Activated naive CD4-positive, alpha-beta T cell treated with anti-CD3 and anti-CD28 coated beads, Interleukin-2, amount 10 ng/mL, durations not matched to agents 7 days and 5 days (primary cell): ENCODE data around the gene REEP1.

Source experiments
- CTCF ChIA-PET: fragments of 350-600 bp; sonication (Branson Sonifier 250); formaldehyde crosslinking; loops from one replicate; lab custom pipeline; 2021; ENCODE audit warnings: antibody characterized with exemption; lab: Charles Lee
- DNase-seq: peaks from one replicate; pipeline ENCODE4 v3.0.0-alpha.2; 2020
- H3K27ac Mint-ChIP-seq: one replicate; pipeline ENCODE4 v1.8.0; 2021; ENCODE audit warnings: mild to moderate bottlenecking, moderate library complexity, mixed read lengths
- H3K27me3 Mint-ChIP-seq: one replicate; pipeline ENCODE4 v1.8.0; 2021; ENCODE audit warnings: mild to moderate bottlenecking, mixed read lengths
- H3K36me3 Mint-ChIP-seq: one replicate; pipeline ENCODE4 v1.8.0; 2021; ENCODE audit warnings: mixed read lengths
- H3K4me1 Mint-ChIP-seq: one replicate; pipeline ENCODE4 v1.8.0; 2021; ENCODE audit warnings: mixed read lengths
- H3K4me3 Mint-ChIP-seq: one replicate; pipeline ENCODE4 v1.8.0; 2021; ENCODE audit warnings: mild to moderate bottlenecking, moderate library complexity, mixed read lengths
- H3K9me3 Mint-ChIP-seq: one replicate; pipeline ENCODE4 v1.8.0; 2021; ENCODE audit warnings: mixed read lengths

REEP1 gene

GRCh38 chr2:86274918-86275275 lies 62.5 kb downstream of the REEP1 start:
- no peak for DNase-seq
- Mint-ChIP-seq H3K27ac (no peak overlapping the region), H3K4me1 (no peaks in the 10 kb centered on the region), H3K4me3 (no peak overlapping the region), H3K36me3 (peaks cover 2% of the 10 kb centered on the region), H3K9me3 (peaks cover 21% of the 10 kb centered on the region), H3K27me3 (peaks cover 6% of the 10 kb centered on the region)
- CTCF ChIA-PET, result no interaction called here

- DNase-seq, result no peak
- Mint-ChIP-seq H3K36me3 (peaks cover 2% of the 10 kb centered on the region), H3K9me3 (peaks cover 23% of the 10 kb centered on the region), H3K27ac (no peak overlapping the region), H3K4me1 (no peaks in the 10 kb centered on the region), H3K27me3 (peaks cover 6% of the 10 kb centered on the region), H3K4me3 (no peak overlapping the region)
- CTCF ChIA-PET, result interaction anchor here (1.3 kb wide), 1 partner anchor 98 kb away, joined by 3 read pairs; no protein-coding TSS in a partner anchor
Measured at GRCh38 chr2:86274265-86274917, 63.0 kb downstream of the REEP1 start.

GRCh38 chr2:86272111-86272510 lies 65.3 kb downstream of the REEP1 start:
- no peak for DNase-seq
- no peak overlapping the region for H3K4me3 Mint-ChIP-seq
- CTCF ChIA-PET, result interaction anchor here (2.0 kb wide), 1 partner anchor 51 kb away, joined by 7 read pairs; no protein-coding TSS in a partner anchor
- H3K36me3 Mint-ChIP-seq, result peaks cover 2% of the 10 kb centered on the region
- H3K27ac Mint-ChIP-seq, result no peak overlapping the region
- peaks cover 23% of the 10 kb centered on the region for H3K9me3 Mint-ChIP-seq
- H3K27me3 Mint-ChIP-seq, result peaks cover 5% of the 10 kb centered on the region
- H3K4me1 Mint-ChIP-seq, result no peaks in the 10 kb centered on the region

GRCh38 chr2:86271248-86271647 lies 66.2 kb downstream of the REEP1 start:
- H3K4me3 Mint-ChIP-seq, result no peak overlapping the region
- no peaks in the 10 kb centered on the region for H3K4me1 Mint-ChIP-seq
- H3K27me3 Mint-ChIP-seq, result peaks cover 5% of the 10 kb centered on the region
- no peak for DNase-seq
- CTCF ChIA-PET, result interaction anchor here (0.7 kb wide), 1 partner anchor 18 kb away, joined by 3 read pairs; no protein-coding TSS in a partner anchor
- H3K9me3 Mint-ChIP-seq, result peaks cover 23% of the 10 kb centered on the region
- peaks cover 2% of the 10 kb centered on the region for H3K36me3 Mint-ChIP-seq
- no peak overlapping the region for H3K27ac Mint-ChIP-seq

DNA sequence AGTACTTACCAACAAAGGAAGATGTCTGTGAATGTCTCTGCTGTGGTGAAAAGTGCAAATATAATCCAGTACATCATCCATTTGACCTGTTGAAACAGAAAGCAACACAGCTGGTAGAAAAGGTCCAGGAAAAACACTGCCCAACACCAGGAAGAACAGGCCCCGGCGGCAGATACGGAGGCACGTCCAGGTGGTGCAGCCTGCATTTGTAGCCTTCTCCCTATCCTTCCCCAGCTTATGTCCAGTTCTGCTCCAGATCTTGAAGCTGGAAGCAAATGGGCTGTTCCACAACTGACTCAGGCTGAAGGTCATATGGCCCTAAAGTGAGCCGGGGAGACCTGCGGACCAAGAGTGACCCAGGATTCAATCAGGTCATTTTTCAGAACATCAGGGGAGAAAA lies 73.5 kb downstream of the REEP1 start:
- H3K9me3 Mint-ChIP-seq, result no peaks in the 10 kb centered on the region
- H3K36me3 Mint-ChIP-seq, result no peaks in the 10 kb centered on the region
- DNase-seq, result no peak
- CTCF ChIA-PET, result no interaction called here
- no peaks in the 10 kb centered on the region for H3K4me1 Mint-ChIP-seq
- no peak overlapping the region for H3K4me3 Mint-ChIP-seq
- no peak overlapping the region for H3K27ac Mint-ChIP-seq
- peaks cover 4% of the 10 kb centered on the region for H3K27me3 Mint-ChIP-seq

DNA sequence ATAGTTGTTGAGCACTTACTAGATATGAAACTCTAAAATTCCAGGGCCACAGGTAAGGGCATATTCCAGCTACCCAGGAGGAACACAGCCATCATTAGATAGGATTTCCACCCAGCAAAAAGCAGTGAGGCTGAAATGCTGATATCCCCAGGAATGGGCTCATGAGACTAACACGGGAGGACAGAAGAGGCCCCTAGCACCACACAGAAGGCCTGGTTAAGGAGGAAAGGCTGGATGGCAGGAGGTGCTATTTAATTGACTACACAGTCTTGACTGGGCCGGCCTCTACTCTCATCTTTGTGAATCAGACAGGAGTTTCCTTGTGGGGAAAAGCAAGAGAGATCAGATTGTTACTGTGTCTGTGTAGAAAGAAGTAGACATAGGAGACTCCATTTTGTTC lies 76.4 kb downstream of the REEP1 start:
- no peak for DNase-seq
- H3K4me1 Mint-ChIP-seq, result no peaks in the 10 kb centered on the region
- no peaks in the 10 kb centered on the region for H3K36me3 Mint-ChIP-seq
- no peak overlapping the region for H3K4me3 Mint-ChIP-seq
- H3K27me3 Mint-ChIP-seq, result no peaks in the 10 kb centered on the region
- H3K9me3 Mint-ChIP-seq, result no peaks in the 10 kb centered on the region
- no peak overlapping the region for H3K27ac Mint-ChIP-seq
- CTCF ChIA-PET, result no interaction called here

DNA sequence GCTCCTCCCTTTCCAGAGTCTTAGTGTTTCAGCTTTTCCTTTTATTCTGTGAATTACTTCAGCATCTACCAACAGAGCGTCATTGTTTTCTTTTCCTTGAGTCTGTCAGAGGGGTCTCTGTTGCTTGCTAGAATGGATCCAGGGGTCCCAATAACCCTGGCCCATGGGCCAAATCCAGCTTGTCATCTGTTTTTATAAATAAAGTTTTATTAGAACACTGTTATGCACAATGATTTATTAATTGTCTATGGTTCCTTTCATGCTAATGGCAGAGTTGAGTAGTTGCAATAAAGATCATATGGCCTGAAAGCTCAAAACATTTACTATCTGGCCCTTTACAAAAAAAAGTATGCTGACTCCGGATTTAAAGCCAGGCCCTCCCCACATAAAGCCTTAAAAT lies 79.3 kb downstream of the REEP1 start:
- no peaks in the 10 kb centered on the region for H3K9me3 Mint-ChIP-seq
- H3K27me3 Mint-ChIP-seq, result peaks cover 12% of the 10 kb centered on the region
- no peaks in the 10 kb centered on the region for H3K36me3 Mint-ChIP-seq
- no peak overlapping the region for H3K27ac Mint-ChIP-seq
- no peak for DNase-seq
- no peak overlapping the region for H3K4me3 Mint-ChIP-seq
- no peaks in the 10 kb centered on the region for H3K4me1 Mint-ChIP-seq
- CTCF ChIA-PET, result interaction anchor here (1.0 kb wide), 1 partner anchor 9 kb away, joined by 3 read pairs; no protein-coding TSS in a partner anchor

GRCh38 chr2:86256982-86257381 lies 80.4 kb downstream of the REEP1 start:
- no peak overlapping the region for H3K4me3 Mint-ChIP-seq
- H3K9me3 Mint-ChIP-seq, result no peaks in the 10 kb centered on the region
- no peaks in the 10 kb centered on the region for H3K4me1 Mint-ChIP-seq
- H3K36me3 Mint-ChIP-seq, result no peaks in the 10 kb centered on the region
- DNase-seq, result no peak
- peaks cover 19% of the 10 kb centered on the region for H3K27me3 Mint-ChIP-seq
- H3K27ac Mint-ChIP-seq, result no peak overlapping the region
- CTCF ChIA-PET, result no interaction called here

DNA sequence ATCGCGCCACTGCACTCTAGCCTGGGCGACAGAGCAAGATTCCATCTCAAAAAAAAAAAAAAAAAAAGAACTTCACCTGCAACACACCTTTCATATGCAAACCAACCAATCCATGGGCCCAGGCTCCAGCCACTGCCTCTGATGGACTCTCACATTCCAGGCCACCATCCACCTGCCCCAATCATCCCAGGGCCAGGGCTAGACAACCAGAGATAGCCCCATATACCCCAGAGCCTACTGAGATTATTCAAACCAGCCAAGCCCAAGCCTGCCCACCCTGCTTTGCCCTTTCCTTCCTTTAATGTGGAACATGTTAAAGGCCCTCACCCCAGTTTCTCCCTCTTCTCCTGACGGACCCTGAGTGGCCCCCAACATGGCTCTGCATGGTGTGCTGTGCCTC lies 81.1 kb downstream of the REEP1 start:
- no peak overlapping the region for H3K27ac Mint-ChIP-seq
- CTCF ChIA-PET, result no interaction called here
- peaks cover 25% of the 10 kb centered on the region for H3K27me3 Mint-ChIP-seq
- no peak for DNase-seq
- H3K9me3 Mint-ChIP-seq, result no peaks in the 10 kb centered on the region
- no peaks in the 10 kb centered on the region for H3K4me1 Mint-ChIP-seq
- no peak overlapping the region for H3K4me3 Mint-ChIP-seq
- H3K36me3 Mint-ChIP-seq, result no peaks in the 10 kb centered on the region

- H3K9me3 Mint-ChIP-seq, result no peaks in the 10 kb centered on the region
- DNase-seq, result no peak
- CTCF ChIA-PET, result interaction anchor here (1.4 kb wide), 1 partner anchor 34 kb away, joined by 3 read pairs; no protein-coding TSS in a partner anchor
- peaks cover 36% of the 10 kb centered on the region for H3K27me3 Mint-ChIP-seq
- H3K4me3 Mint-ChIP-seq, result no peak overlapping the region
- H3K4me1 Mint-ChIP-seq, result no peaks in the 10 kb centered on the region
- H3K27ac Mint-ChIP-seq, result no peak overlapping the region
- H3K36me3 Mint-ChIP-seq, result no peaks in the 10 kb centered on the region
Measured at GRCh38 chr2:86254576-86255538, 82.6 kb downstream of the REEP1 start.

DNA sequence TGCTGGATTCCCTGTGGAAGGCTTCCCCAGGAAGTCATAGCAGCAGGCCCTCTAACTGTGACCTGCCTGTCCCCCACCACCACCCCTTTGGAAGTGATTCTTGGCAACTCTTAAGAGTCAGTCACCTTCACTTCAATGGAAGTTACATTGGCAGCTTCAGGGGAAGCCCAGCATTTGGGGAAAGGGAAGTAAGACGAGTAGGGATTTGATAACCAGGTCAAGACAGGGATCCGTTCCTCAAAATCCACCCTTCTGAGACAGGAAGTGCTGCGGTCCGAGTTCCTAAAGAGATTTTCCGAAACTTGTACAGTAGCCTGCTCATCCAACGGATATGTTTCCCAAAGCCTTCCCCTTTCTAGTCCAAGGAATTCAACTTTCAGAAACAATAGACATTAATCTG lies 84.0 kb downstream of the REEP1 start:
- CTCF ChIA-PET, result no interaction called here
- Mint-ChIP-seq H3K36me3 (no peaks in the 10 kb centered on the region), H3K9me3 (no peaks in the 10 kb centered on the region), H3K4me1 (no peaks in the 10 kb centered on the region), H3K27me3 (peaks cover 38% of the 10 kb centered on the region), H3K4me3 (no peak overlapping the region), H3K27ac (no peak overlapping the region)
- no peak for DNase-seq

GRCh38 chr2:86251840-86252266 lies 85.6 kb downstream of the REEP1 start:
- Mint-ChIP-seq H3K4me1 (no peaks in the 10 kb centered on the region), H3K4me3 (no peak overlapping the region), H3K9me3 (no peaks in the 10 kb centered on the region), H3K27me3 (peaks cover 38% of the 10 kb centered on the region), H3K27ac (no peak overlapping the region), H3K36me3 (no peaks in the 10 kb centered on the region)
- DNase-seq, result no peak
- CTCF ChIA-PET, result no interaction called here

GRCh38 chr2:86249579-86250391 lies 87.6 kb downstream of the REEP1 start:
- H3K4me1 Mint-ChIP-seq, result no peaks in the 10 kb centered on the region
- no peak overlapping the region for H3K4me3 Mint-ChIP-seq
- no peaks in the 10 kb centered on the region for H3K36me3 Mint-ChIP-seq
- DNase-seq, result no peak
- peaks cover 36% of the 10 kb centered on the region for H3K27me3 Mint-ChIP-seq
- CTCF ChIA-PET, result interaction anchor here (0.7 kb wide), 1 partner anchor 28 kb away, joined by 3 read pairs; no protein-coding TSS in a partner anchor
- no peaks in the 10 kb centered on the region for H3K9me3 Mint-ChIP-seq
- H3K27ac Mint-ChIP-seq, result no peak overlapping the region

DNA sequence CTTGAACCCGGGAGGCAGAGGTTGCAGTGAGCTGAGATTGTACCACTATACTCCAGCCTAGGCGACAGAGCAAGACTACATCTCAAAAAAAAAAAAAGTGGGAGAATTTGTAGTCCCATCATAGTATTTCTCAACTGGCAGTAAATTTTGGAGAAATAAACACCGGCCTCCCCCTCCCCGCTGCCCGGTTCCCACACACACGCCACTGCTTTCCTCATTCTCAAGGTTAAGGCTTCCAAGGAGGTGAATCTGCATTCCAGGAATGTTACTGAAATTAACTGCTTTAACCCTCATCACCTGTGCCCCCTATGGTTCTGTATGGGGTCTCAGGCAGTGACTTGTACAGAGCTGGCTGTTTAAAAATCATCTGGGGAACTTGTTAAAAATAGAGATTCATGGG lies 88.2 kb downstream of the REEP1 start:
- CTCF ChIA-PET, result interaction anchor here (0.6 to 0.7 kb wide), 3 partner anchors 9 to 64 kb away, joined by 3 to 4 read pairs (median 3); no protein-coding TSS in a partner anchor
- DNase-seq, result no peak
- H3K4me3 Mint-ChIP-seq, result no peak overlapping the region
- H3K4me1 Mint-ChIP-seq, result no peaks in the 10 kb centered on the region
- H3K27me3 Mint-ChIP-seq, result peaks cover 33% of the 10 kb centered on the region
- H3K36me3 Mint-ChIP-seq, result no peaks in the 10 kb centered on the region
- no peaks in the 10 kb centered on the region for H3K9me3 Mint-ChIP-seq
- H3K27ac Mint-ChIP-seq, result no peak overlapping the region
